GM12878 (cell line): ENCODE results near the gene TRAF2. TPM values are rescaled to one million over a fixed set of nuclear protein-coding genes. Genes with fewer than 3 reads are reported as not detected.

ENCODE experiments used
- ATAC-seq: fragments of 200-7000 bp; cut with Tn5 transposase; 3 replicates; pipeline ENCODE4 v1.9.1; 2020; ENCODE audit warnings: mild to moderate bottlenecking, moderate library complexity
- BruUV-seq: library from RNA; stranded (reverse); fragments of 400-500 nt; replicated peaks from 2 replicates; lab custom pipeline; 2021; lab: Mats Ljungman, UMichigan
- CTCF ChIA-PET: fragments of 300-600 bp; sonication (Branson Sonifier 250); formaldehyde crosslinking; extraction: SDS; loops from one replicate; lab custom pipeline; 2021; ENCODE audit warnings: inconsistent platforms; lab: Yijun Ruan, JAX
- POLR2A ChIA-PET: fragments of 350-600 bp; formaldehyde crosslinking; extraction: SDS; loops from one replicate; lab custom pipeline; 2021; ENCODE audit warnings: inconsistent platforms; lab: Charles Lee
- RAD21 ChIA-PET: fragments of 300-600 bp; sonication (Branson Sonifier 250); formaldehyde crosslinking; loops from one replicate; lab custom pipeline; 2023; ENCODE audit warnings: antibody characterized with exemption; ENCODE audit not compliant: unreplicated experiment; lab: Charles Lee
- SMC1A ChIA-PET: fragments of 300-600 bp; sonication (Branson Sonifier 250); formaldehyde crosslinking; loops from one replicate; lab custom pipeline; 2023; ENCODE audit not compliant: unreplicated experiment, uncharacterized antibody; lab: Charles Lee
- DNase-seq: peaks from one replicate; pipeline ENCODE4 v3.0.0-alpha.2; 2011; ENCODE audit warnings: low read depth, low spot score
- FAIRE-seq: peaks from 3 replicates; lab custom pipeline; 2011; peaks lifted over from hg19 to GRCh38; lab: Jason Lieb, UNC
- H2AFZ ChIP-seq: 2 replicates; pipeline ENCODE4 v1.6.0; 2011; ENCODE audit warnings: low read depth, low read length, control low read depth; ENCODE audit not compliant: control insufficient read depth
- H3K27ac ChIP-seq: 2 replicates; pipeline ENCODE4 v1.5.1; 2011; ENCODE audit warnings: control low read depth; ENCODE audit not compliant: control insufficient read depth, insufficient read depth
- H3K27me3 ChIP-seq, 2 experiments: replicated peaks in 1 of 2; 2 replicates each; pipeline versions ENCODE4 v1.6.0 to v1.6.1; 2011; ENCODE audit warnings: low read length in 1 of 2; ENCODE audit not compliant: control insufficient read depth in 2 of 2, insufficient read depth in 2 of 2
- H3K36me3 ChIP-seq, 2 experiments: 2 replicates each; pipeline ENCODE4 v1.5.1; 2011; ENCODE audit warnings: low read length in 1 of 2; ENCODE audit not compliant: control insufficient read depth in 2 of 2, insufficient read depth in 2 of 2
- H3K4me1 ChIP-seq: 2 replicates; pipeline ENCODE4 v1.6.1; 2011; ENCODE audit warnings: mild to moderate bottlenecking, low read length, moderate library complexity, mixed read lengths; ENCODE audit not compliant: control insufficient read depth, insufficient read depth
- H3K4me2 ChIP-seq: 2 replicates; pipeline ENCODE4 v1.6.0; 2011; ENCODE audit warnings: control low read depth; ENCODE audit not compliant: control insufficient read depth, insufficient read depth
- H3K4me3 ChIP-seq: fragments of 200-600 bp; sonication (generic); 2 replicates; pipeline ENCODE4 v1.5.1; 2016
- H3K79me2 ChIP-seq: 2 replicates; pipeline ENCODE4 v1.6.0; 2011; ENCODE audit warnings: low read length; ENCODE audit not compliant: control insufficient read depth, insufficient read depth
- H3K9ac ChIP-seq: 2 replicates; pipeline ENCODE4 v1.8.0; 2011; ENCODE audit warnings: low read length, control low read depth, mixed read lengths; ENCODE audit not compliant: control insufficient read depth, insufficient read depth
- H3K9me3 ChIP-seq: replicated peaks from 3 replicates; pipeline ENCODE4 v1.5.1; 2011; ENCODE audit warnings: mild to moderate bottlenecking, low read length; ENCODE audit not compliant: control insufficient read depth, insufficient read depth
- H4K20me1 ChIP-seq: 2 replicates; pipeline ENCODE4 v1.6.0; 2011; ENCODE audit not compliant: control insufficient read depth, insufficient read depth
- BHLHE40 ChIP-seq, 2 experiments: fragments of 450-650 bp in 1 of 2; IDR thresholded peaks; 2 replicates each; pipeline ENCODE4 v1.6.1; 2011 to 2017; ENCODE audit warnings: low read depth in 2 of 2, borderline replicate concordance in 1 of 2, improper control_type of control experiment in 1 of 2, low read length in 1 of 2, mild to moderate bottlenecking in 1 of 2
- BRCA1 ChIP-seq: IDR thresholded peaks from 2 replicates; pipeline ENCODE4 v1.6.1; 2011; ENCODE audit warnings: low read depth, low read length, improper control_type of control experiment
- CTCF ChIP-seq, 3 experiments: IDR thresholded peaks in 2 of 3; conservative IDR thresholded peaks in 1 of 3; 2 replicates each; pipeline ENCODE4 v1.5.1; 2011; ENCODE audit warnings: low read depth in 3 of 3, low read length in 3 of 3, mild to moderate bottlenecking in 3 of 3, control low read depth in 2 of 3, moderate library complexity in 2 of 3, inconsistent platforms in 1 of 3, mixed read lengths in 1 of 3; ENCODE audit not compliant: control insufficient read depth in 2 of 3, insufficient read depth in 1 of 3; ENCODE audit errors: extremely low read depth in 1 of 3
- EED ChIP-seq: sonication (generic); IDR thresholded peaks from 2 replicates; pipeline ENCODE4 v1.6.1; 2016; ENCODE audit warnings: antibody characterized with exemption, low read depth
- FOS ChIP-seq: IDR thresholded peaks from 3 replicates; pipeline ENCODE4 v1.6.1; 2011; ENCODE audit warnings: borderline replicate concordance; ENCODE audit not compliant: insufficient read length; ENCODE audit errors: extremely low read depth
- WGBS: methylation state at CpG from one replicate; pipeline ENCODE4 v1.1.6; 2016; ENCODE audit warnings: low lambda C conversion rate; ENCODE audit not compliant: insufficient replicate concordance, insufficient coverage; ENCODE audit errors: missing lambda C conversion rate; 5-methylcytosine and 5-hydroxymethylcytosine counted together
- in situ Hi-C: fragments of 300-500 bp; cut with MboI; formaldehyde crosslinking; loops from 9 replicates; pipeline ENCODE4 v1.14.3; 2018; ENCODE audit warnings: mixed read lengths
- intact Hi-C: fragments of 100-400 bp; cut with micrococcal nuclease; formaldehyde crosslinking; loops from one replicate; pipeline ENCODE4 v1.14.2; 2022; ENCODE audit not compliant: unreplicated experiment
- polyA plus RNA-seq, 11 experiments: library from polyadenylated mRNA; depleted of rRNA in 4 of 11; unstranded in 6 of 11; stranded (reverse) in 5 of 11; fragments of >200 nt; fragmentation: Nextera tagmentation in 4 of 11; fragmentation: Illumina TruSeq in 1 of 11; extraction: Ambion mirVana in 4 of 11; extraction: Trizol in 1 of 11; gene quantifications; 1 replicate in 1 of 11; 2 replicates in 10 of 11; pipeline versions ENCODE4 v1.2.1 to v1.2.3, GENCODE V29; 2011 to 2016; ENCODE audit warnings: inconsistent platforms in 2 of 11, missing spikeins in 2 of 11, low read depth in 1 of 11
- total RNA-seq, 4 experiments: library from RNA; depleted of rRNA in 3 of 4; stranded (reverse); fragments of >200 nt in 3 of 4; fragmentation: Illumina TruSeq in 1 of 4; extraction: Trizol in 1 of 4; gene quantifications; 2 replicates each; pipeline versions ENCODE4 v1.2.1 to v1.2.3, GENCODE V29; 2013 to 2021

The TRAF2 gene
- total and polyA plus RNA-seq, 10 of the 15 experiments (the other 5 are each of a cell fraction or from before 2014, with no cell fraction given): 0.34 to 39.5 (median 18.7) TPM

GRCh38 chr9:136844761-136845464 lies 41.4 kb upstream of the TRAF2 start:
- Histone ChIP-seq H3K4me2 (no peak overlapping the region), H4K20me1 (no peaks in the 10 kb centered on the region; the same call in 1 of the 2 replicates), H3K4me3 (no peak overlapping the region), H3K36me3 (no peaks in the 10 kb centered on the region), H3K4me1 (peaks cover 8% of the 10 kb centered on the region), H3K79me2 (peaks cover 7% of the 10 kb centered on the region; the same call in 1 of the 2 replicates), H3K9me3 (peaks cover 4% of the 10 kb centered on the region; the same call in 1 of the 3 replicates), H3K9ac (no peak overlapping the region), H3K27me3 (no peaks in the 10 kb centered on the region; a peak in 1 of 4 replicates), H2AFZ (no peak overlapping the region), H3K27ac (no peak overlapping the region)
- RAD21 ChIA-PET: interaction anchor here (4.1 kb wide), 1 partner anchor 54 kb away, joined by 16 read pairs; no protein-coding TSS in a partner anchor
- no peak for DNase-seq
- SMC1A ChIA-PET: interaction anchor here (2.4 kb wide), 1 partner anchor 57 kb away, joined by 6 read pairs; no protein-coding TSS in a partner anchor
- FAIRE-seq: no peak
- CTCF ChIA-PET: interaction anchor here (0.8 to 4.5 kb wide), 4 partner anchors 40 to 190 kb away, joined by 3 to 46 read pairs (median 20); partner anchors contain the start of genes CLIC3 and TRAF2
- no TSS peak for BruUV-seq
- intact Hi-C loops (loop anchor here (5.0 kb wide), 2 partner anchors 37 to 192 kb away; no protein-coding TSS in a partner anchor), in situ Hi-C loops (no loop called here)
- POLR2A ChIA-PET: no interaction called here
- WGBS: 47% methylated on average over 52 of the region's 88 CpGs
- TF ChIP-seq EED: no peak
- no peak for TF ChIP-seq BRCA1
- TF ChIP-seq BHLHE40 (IDR thresholded peaks at IDR 0.05; ENCODE audit: borderline replicate concordance in 1 of 2, low read depth in 2 of 2, low read length in 1 of 2): peak in 1 of 2 experiments; percentile 55; a peak in 1 of 4 replicates
- no peak for TF ChIP-seq CTCF (IDR thresholded peaks at IDR 0.05 in 2 of 3, conservative IDR thresholded peaks at IDR 0.05 in 1 of 3; ENCODE audit: control insufficient read depth in 2 of 3, extremely low read depth in 1 of 3, insufficient read depth in 1 of 3, low read depth in 3 of 3, low read length in 3 of 3)
- no peak for TF ChIP-seq FOS
- ATAC-seq: no peak
